Smooth muscle cell (in vitro differentiated cells): Measurements from ENCODE around the gene FGF18. TPM values are rescaled to one million over a fixed set of nuclear protein-coding genes. Genes with fewer than 3 reads are reported as not detected.

Source experiments
- DNase-seq: peaks from one replicate; lab custom pipeline; 2025; ENCODE audit not compliant: unreplicated experiment; lab: John Stamatoyannopoulos, UW
- H2AFZ ChIP-seq: fragments of 200-600 bp; sonication (generic); 2 replicates; pipeline ENCODE4 v1.6.0; 2016; ENCODE audit warnings: antibody characterized with exemption, low read depth, mild to moderate bottlenecking
- H3F3A ChIP-seq: fragments of 200-600 bp; sonication (generic); 2 replicates; pipeline ENCODE4 v1.6.0; 2017; ENCODE audit warnings: antibody characterized with exemption, low read depth
- H3K27ac ChIP-seq: fragments of 200-600 bp; sonication (generic); 2 replicates; pipeline ENCODE4 v1.5.1; 2016; ENCODE audit warnings: low read depth, mild to moderate bottlenecking
- H3K27me3 ChIP-seq: fragments of 200-600 bp; sonication (generic); 2 replicates; pipeline ENCODE4 v1.6.1; 2016; ENCODE audit warnings: low read depth, mild to moderate bottlenecking
- H3K36me3 ChIP-seq: fragments of 200-600 bp; sonication (generic); 2 replicates; pipeline ENCODE4 v1.5.1; 2016; ENCODE audit warnings: low read depth
- H3K4me1 ChIP-seq: fragments of 200-600 bp; sonication (generic); 2 replicates; pipeline ENCODE4 v1.5.1; 2016; ENCODE audit warnings: low read depth
- H3K4me2 ChIP-seq: fragments of 200-600 bp; sonication (generic); 2 replicates; pipeline ENCODE4 v1.6.0; 2016; ENCODE audit warnings: mild to moderate bottlenecking
- H3K4me3 ChIP-seq: fragments of 200-600 bp; sonication (generic); 2 replicates; pipeline ENCODE4 v1.5.1; 2016; ENCODE audit warnings: mild to moderate bottlenecking
- H3K79me2 ChIP-seq: fragments of 200-600 bp; sonication (generic); 2 replicates; pipeline ENCODE4 v1.6.0; 2016; ENCODE audit warnings: low read depth, mild to moderate bottlenecking
- H3K9ac ChIP-seq: fragments of 200-600 bp; sonication (generic); 2 replicates; pipeline ENCODE4 v1.6.0; 2016; ENCODE audit warnings: low read depth
- H3K9me3 ChIP-seq: fragments of 200-600 bp; sonication (generic); replicated peaks from 2 replicates; pipeline ENCODE4 v1.5.1; 2016; ENCODE audit warnings: low read depth
- H4K20me1 ChIP-seq: fragments of 200-600 bp; sonication (generic); 2 replicates; pipeline ENCODE4 v1.6.0; 2016; ENCODE audit warnings: low read depth
- WGBS: methylation state at CpG from one replicate; pipeline ENCODE4 v1.1.7; 2016; ENCODE audit warnings: low lambda C conversion rate; 5-methylcytosine and 5-hydroxymethylcytosine counted together
- polyA plus RNA-seq: library from polyadenylated mRNA; unstranded; fragments of >200 nt; fragmentation: Nextera tagmentation; extraction: Ambion mirVana; gene quantifications from 2 replicates; pipeline ENCODE4 v1.2.1, GENCODE V29; 2016
- total RNA-seq: library from RNA; depleted of rRNA; stranded (reverse); fragments of >200 nt; gene quantifications from 2 replicates; pipeline ENCODE4 v1.2.3, GENCODE V29; 2014
- TF ChIP-seq, protein P1 (sequence below): fragments of 200-600 bp; sonication (generic); IDR thresholded peaks from 2 replicates; pipeline ENCODE4 v1.5.1; 2017; ENCODE audit warnings: borderline replicate concordance, mild to moderate bottlenecking, antibody characterized with exemption; ENCODE audit not compliant: insufficient read depth, poor library complexity, severe bottlenecking

Gene FGF18
- total and polyA plus RNA-seq, 2 experiments from 2014 or later, result 0.21 TPM; not detected in 1

DNA sequence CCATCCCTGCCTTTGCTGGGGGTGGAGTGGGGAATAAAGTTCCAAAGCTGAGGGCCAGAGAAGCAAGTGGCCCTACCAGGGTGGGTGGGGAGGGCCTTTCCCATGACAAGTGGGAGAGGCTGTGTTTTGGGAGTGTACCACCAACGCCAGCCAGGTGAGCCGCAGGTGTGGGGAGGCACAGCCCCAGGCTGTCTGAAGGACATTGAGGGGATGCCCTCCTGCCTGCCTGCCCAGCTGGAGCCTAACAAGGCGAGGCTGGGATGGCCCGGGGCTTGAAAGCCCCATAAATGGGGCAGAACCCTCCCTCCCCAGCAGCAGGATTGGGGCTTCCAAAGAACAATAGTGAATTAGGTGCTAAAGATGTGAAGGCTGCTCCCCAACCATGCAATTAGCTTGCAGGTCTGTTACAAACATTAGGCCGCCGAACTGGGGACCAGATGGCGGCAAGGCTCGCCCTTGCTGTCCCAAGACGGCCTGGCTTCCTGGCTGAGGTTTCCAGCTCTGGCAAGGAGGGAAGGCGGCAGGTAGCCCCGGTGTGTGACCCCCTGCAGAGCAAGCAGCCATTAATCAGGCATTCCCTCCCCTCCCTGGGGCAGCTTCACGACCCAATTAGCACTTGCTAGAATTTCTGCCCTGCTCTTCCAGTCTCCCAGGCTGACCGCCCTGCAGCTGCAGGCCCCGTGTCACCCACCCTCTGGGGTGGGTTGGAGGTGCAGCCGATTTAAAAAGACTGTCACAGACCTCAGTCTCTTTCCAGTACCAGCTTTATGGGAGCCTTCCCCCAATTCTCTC is 42.9 kb downstream of the FGF18 start:
- H3K36me3 ChIP-seq, result no peaks in the 10 kb centered on the region
- no peak for DNase-seq
- no peak overlapping the region for H3K4me2 ChIP-seq
- no peaks in the 10 kb centered on the region for H3K4me1 ChIP-seq
- H3K4me3 ChIP-seq, result no peak overlapping the region
- no peaks in the 10 kb centered on the region for H3K27me3 ChIP-seq
- H3F3A ChIP-seq, result no peaks in the 10 kb centered on the region
- no peak overlapping the region for H2AFZ ChIP-seq
- H3K79me2 ChIP-seq, result no peaks in the 10 kb centered on the region
- TF ChIP-seq, protein P1, sequence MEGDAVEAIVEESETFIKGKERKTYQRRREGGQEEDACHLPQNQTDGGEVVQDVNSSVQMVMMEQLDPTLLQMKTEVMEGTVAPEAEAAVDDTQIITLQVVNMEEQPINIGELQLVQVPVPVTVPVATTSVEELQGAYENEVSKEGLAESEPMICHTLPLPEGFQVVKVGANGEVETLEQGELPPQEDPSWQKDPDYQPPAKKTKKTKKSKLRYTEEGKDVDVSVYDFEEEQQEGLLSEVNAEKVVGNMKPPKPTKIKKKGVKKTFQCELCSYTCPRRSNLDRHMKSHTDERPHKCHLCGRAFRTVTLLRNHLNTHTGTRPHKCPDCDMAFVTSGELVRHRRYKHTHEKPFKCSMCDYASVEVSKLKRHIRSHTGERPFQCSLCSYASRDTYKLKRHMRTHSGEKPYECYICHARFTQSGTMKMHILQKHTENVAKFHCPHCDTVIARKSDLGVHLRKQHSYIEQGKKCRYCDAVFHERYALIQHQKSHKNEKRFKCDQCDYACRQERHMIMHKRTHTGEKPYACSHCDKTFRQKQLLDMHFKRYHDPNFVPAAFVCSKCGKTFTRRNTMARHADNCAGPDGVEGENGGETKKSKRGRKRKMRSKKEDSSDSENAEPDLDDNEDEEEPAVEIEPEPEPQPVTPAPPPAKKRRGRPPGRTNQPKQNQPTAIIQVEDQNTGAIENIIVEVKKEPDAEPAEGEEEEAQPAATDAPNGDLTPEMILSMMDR, result no peak
- no peaks in the 10 kb centered on the region for H3K9me3 ChIP-seq
- H3K9ac ChIP-seq, result no peak overlapping the region
- no peak overlapping the region for H3K27ac ChIP-seq
- no peaks in the 10 kb centered on the region for H4K20me1 ChIP-seq
- 56% methylated on average over 15 of the region's 15 CpGs for WGBS

DNA sequence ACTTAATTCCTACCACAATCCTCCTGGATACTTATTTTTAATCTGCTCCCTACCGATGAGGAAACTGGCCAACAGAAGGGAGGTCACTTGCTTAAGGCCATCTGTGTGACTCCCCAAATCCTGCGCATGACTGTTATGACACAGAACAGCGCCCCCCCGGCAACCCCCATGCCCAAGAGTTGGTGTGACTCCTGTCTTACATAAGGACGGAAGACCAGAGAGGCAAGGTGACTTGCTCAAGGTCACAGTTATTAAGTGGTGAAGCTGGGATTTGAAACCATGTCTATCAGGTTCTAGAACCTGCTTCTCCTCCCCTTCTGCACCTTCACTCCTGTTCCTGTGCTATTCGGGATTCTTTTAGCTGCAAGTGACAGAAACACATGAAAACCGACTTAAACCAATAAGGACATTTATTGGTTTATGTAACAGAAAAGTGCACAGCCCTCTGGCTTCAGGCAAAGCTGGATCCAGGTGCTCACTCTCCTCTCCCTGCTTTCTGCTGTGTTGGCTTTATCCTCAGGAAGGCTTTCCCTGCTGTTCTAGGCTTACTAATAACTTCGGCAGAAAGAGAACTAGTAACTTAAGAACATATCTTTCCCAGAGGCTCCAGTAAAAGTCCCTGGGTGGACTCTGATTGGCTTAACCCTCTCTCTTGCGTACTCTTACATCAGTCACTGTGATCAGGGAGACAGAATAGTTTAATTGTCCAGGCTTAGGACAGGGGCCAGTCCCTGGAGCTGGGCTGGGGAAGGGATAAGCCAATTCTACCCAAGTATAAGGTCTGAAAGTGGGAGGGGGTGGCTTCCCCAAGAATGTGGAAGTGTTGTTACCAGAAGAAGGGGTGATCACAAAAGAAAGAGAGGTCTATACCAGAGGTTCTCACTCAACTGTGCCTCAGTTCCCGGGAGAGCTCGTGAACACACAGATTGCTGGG is 43.7 kb downstream of the FGF18 start:
- Histone ChIP-seq H4K20me1 (no peaks in the 10 kb centered on the region), H3K27me3 (no peaks in the 10 kb centered on the region), H3K9ac (no peak overlapping the region), H3K4me2 (no peak overlapping the region), H3K4me3 (no peak overlapping the region), H2AFZ (no peak overlapping the region), H3K9me3 (no peaks in the 10 kb centered on the region), H3K79me2 (no peaks in the 10 kb centered on the region), H3F3A (no peaks in the 10 kb centered on the region), H3K27ac (no peak overlapping the region), H3K4me1 (no peaks in the 10 kb centered on the region), H3K36me3 (no peaks in the 10 kb centered on the region)
- DNase-seq, result no peak
- TF ChIP-seq, protein P1, result no peak
- WGBS, result 81% methylated on average over 11 of the region's 11 CpGs

DNA sequence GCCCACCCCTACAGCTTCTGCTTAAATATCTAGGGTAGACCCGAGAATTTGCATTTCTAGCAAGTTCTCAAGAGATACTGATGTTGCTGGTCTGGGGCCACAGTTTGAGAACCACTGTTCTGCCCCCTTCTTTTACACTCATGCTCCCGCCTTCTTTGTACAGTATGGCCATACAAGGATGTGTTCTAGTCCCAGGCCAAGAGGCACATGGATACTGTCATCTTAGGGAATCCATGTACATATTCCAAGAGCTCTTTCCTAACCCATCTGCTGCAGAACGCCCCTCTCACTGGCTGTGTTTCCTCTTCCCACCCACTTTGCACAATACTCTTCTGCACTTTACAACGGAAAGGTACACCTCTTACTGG is 44.4 kb downstream of the FGF18 start:
- Histone ChIP-seq H3K9ac (no peak overlapping the region), H3K79me2 (no peaks in the 10 kb centered on the region), H3K36me3 (no peaks in the 10 kb centered on the region), H3K27ac (no peak overlapping the region), H3F3A (no peaks in the 10 kb centered on the region), H2AFZ (no peak overlapping the region), H3K9me3 (no peaks in the 10 kb centered on the region), H3K4me3 (no peak overlapping the region), H3K4me2 (no peak overlapping the region), H3K4me1 (no peaks in the 10 kb centered on the region), H3K27me3 (no peaks in the 10 kb centered on the region), H4K20me1 (no peaks in the 10 kb centered on the region)
- 88% methylated on average over 4 of the region's 4 CpGs for WGBS
- TF ChIP-seq, protein P1, result no peak
- DNase-seq, result no peak
